ENCODE measurements around the gene RAB39A.

Gene RAB39A

GRCh38 chr11:107963091-107963490 is 34.8 kb downstream of the RAB39A start:
- DNase-seq = no peak

- no peak for DNase-seq
Observed at GRCh38 chr11:107969219-107969618, 41.0 kb downstream of the RAB39A start.

- no peak for DNase-seq
Observed at GRCh38 chr11:107970049-107970448, 41.8 kb downstream of the RAB39A start.

- DNase-seq = no peak
Observed at GRCh38 chr11:107973641-107974040, 45.4 kb downstream of the RAB39A start.

GRCh38 chr11:107988397-107989158 is 60.3 kb downstream of the RAB39A start:
- DNase-seq = no peak

- DNase-seq = no peak
Observed at GRCh38 chr11:107991868-107992414, 63.7 kb downstream of the RAB39A start.

GRCh38 chr11:107996006-107996776 is 67.9 kb downstream of the RAB39A start:
- no peak for DNase-seq

- no peak for DNase-seq
Observed at GRCh38 chr11:107998761-107999160, 70.5 kb downstream of the RAB39A start.

GRCh38 chr11:107999759-108000455 is 71.7 kb downstream of the RAB39A start:
- peak; percentile 15 for DNase-seq

GRCh38 chr11:108002476-108002875 is 74.2 kb downstream of the RAB39A start:
- DNase-seq = no peak

- DNase-seq = no peak
Observed at GRCh38 chr11:108003623-108004022, 75.4 kb downstream of the RAB39A start.

GRCh38 chr11:108007819-108008218 is 79.6 kb downstream of the RAB39A start:
- no peak for DNase-seq

GRCh38 chr11:108008656-108009496 is 80.6 kb downstream of the RAB39A start, which contains the start of gene CUL5:
Gene CUL5, plus strand, starts transcription at chr11:108008898. Its CDS starts 451 bp downstream, at chr11:108009349.
- peak; percentile 93 for DNase-seq

- DNase-seq = no peak
Observed at GRCh38 chr11:108009497-108010370, 81.5 kb downstream of the RAB39A start.

GRCh38 chr11:108012139-108012725 is 84.0 kb downstream of the RAB39A start:
- DNase-seq = no peak

Measured in NCI-H345 (cell line).